PC-3 (cell line): ENCODE measurements around the gene ANTXR1. TPM values are rescaled to one million over a fixed set of nuclear protein-coding genes. Genes with fewer than 3 reads are reported as not detected.

Source experiments
- ATAC-seq: fragments of 200-7000 bp; cut with Tn5 transposase; 2 replicates; pipeline ENCODE4 v1.9.1; 2020; ENCODE audit warnings: mild to moderate bottlenecking, moderate library complexity
- BruUV-seq: library from RNA; stranded (reverse); fragments of 400-500 nt; replicated peaks from 2 replicates; lab custom pipeline; 2021; lab: Mats Ljungman, UMichigan
- CTCF ChIA-PET: fragments of 300-600 bp; sonication (Branson Sonifier 250); formaldehyde crosslinking; loops from one replicate; lab custom pipeline; 2022; ENCODE audit warnings: antibody characterized with exemption; lab: Charles Lee
- POLR2A ChIA-PET: fragments of 300-600 bp; sonication (Branson Sonifier 250); formaldehyde crosslinking; loops from one replicate; lab custom pipeline; 2022; ENCODE audit warnings: antibody characterized with exemption; ENCODE audit not compliant: unreplicated experiment; lab: Charles Lee
- DNase-seq: peaks from one replicate; pipeline ENCODE4 v3.0.0-alpha.2; 2015
- H2AFZ ChIP-seq: fragments of 300-600 bp; sonication (generic); 2 replicates; pipeline ENCODE4 v1.6.0; 2016; ENCODE audit warnings: antibody characterized with exemption, low read length
- H3F3A ChIP-seq: fragments of 300-600 bp; sonication (generic); one replicate; pipeline ENCODE4 v1.6.0; 2017; ENCODE audit warnings: antibody characterized with exemption, low read length, control low read depth, mild to moderate bottlenecking; ENCODE audit not compliant: unreplicated experiment
- H3K27ac ChIP-seq: fragments of 300-600 bp; sonication (generic); 2 replicates; pipeline ENCODE4 v1.5.1; 2016; ENCODE audit warnings: mild to moderate bottlenecking, low read length
- H3K27me3 ChIP-seq: fragments of 300-600 bp; sonication (generic); 2 replicates; pipeline ENCODE4 v1.6.1; 2016; ENCODE audit warnings: low read length, mixed read lengths
- H3K36me3 ChIP-seq: fragments of 300-600 bp; sonication (generic); 2 replicates; pipeline ENCODE4 v1.6.1; 2016; ENCODE audit warnings: low read depth, mixed run types, low read length, mixed read lengths
- H3K4me1 ChIP-seq: fragments of 300-600 bp; sonication (generic); 2 replicates; pipeline ENCODE4 v1.5.1; 2016; ENCODE audit warnings: low read length; ENCODE audit not compliant: insufficient read depth
- H3K4me2 ChIP-seq: fragments of 300-600 bp; sonication (generic); 2 replicates; pipeline ENCODE4 v1.6.0; 2016; ENCODE audit warnings: low read length
- H3K4me3 ChIP-seq: fragments of 300-600 bp; sonication (generic); 2 replicates; pipeline ENCODE4 v1.5.1; 2016; ENCODE audit warnings: mild to moderate bottlenecking, low read length, mixed read lengths
- H3K79me2 ChIP-seq: fragments of 300-600 bp; sonication (generic); 2 replicates; pipeline ENCODE4 v1.6.1; 2017; ENCODE audit warnings: low read length, mixed read lengths
- H3K9ac ChIP-seq: fragments of 300-600 bp; sonication (generic); 2 replicates; pipeline ENCODE4 v1.6.0; 2016; ENCODE audit warnings: mild to moderate bottlenecking, low read length
- H3K9me2 ChIP-seq: fragments of 300-600 bp; sonication (generic); replicated peaks from 2 replicates; pipeline ENCODE4 v1.6.1; 2016; ENCODE audit warnings: mixed run types, low read length, mixed read lengths
- H3K9me3 ChIP-seq: fragments of 300-600 bp; sonication (generic); 2 replicates; pipeline ENCODE4 v1.6.1; 2016; ENCODE audit warnings: low read length, mixed read lengths
- H4K20me1 ChIP-seq: fragments of 300-600 bp; sonication (generic); 2 replicates; pipeline ENCODE4 v1.6.1; 2016; ENCODE audit warnings: low read length, mixed read lengths
- EZH2 ChIP-seq: fragments of 300-600 bp; sonication (generic); IDR thresholded peaks from one replicate; pipeline ENCODE4 v1.6.1; 2017; ENCODE audit warnings: antibody characterized with exemption, mild to moderate bottlenecking, low read length; ENCODE audit not compliant: unreplicated experiment
- EZH2phosphoT487 ChIP-seq: fragments of 300-600 bp; sonication (generic); IDR thresholded peaks from 2 replicates; pipeline ENCODE4 v1.6.1; 2018; ENCODE audit warnings: mild to moderate bottlenecking, antibody characterized with exemption, low read length, borderline replicate concordance
- intact Hi-C: fragments of 100-400 bp; cut with micrococcal nuclease; formaldehyde crosslinking; loops from 2 replicates; pipeline ENCODE4 v1.9.0; 2023
- total RNA-seq: library from RNA; depleted of rRNA; stranded (reverse); fragments of >200 nt; gene quantifications from 2 replicates; pipeline ENCODE4 v1.2.3, GENCODE V29; 2014
- TF ChIP-seq, protein P1 (sequence below): fragments of 300-600 bp; sonication (generic); conservative IDR thresholded peaks from 2 replicates; pipeline ENCODE4 v1.5.1; 2017; ENCODE audit warnings: antibody characterized with exemption, low read depth, mild to moderate bottlenecking, low read length

The ANTXR1 gene
- total RNA-seq, 1 experiment from 2014 or later, result 31.2 TPM

DNA sequence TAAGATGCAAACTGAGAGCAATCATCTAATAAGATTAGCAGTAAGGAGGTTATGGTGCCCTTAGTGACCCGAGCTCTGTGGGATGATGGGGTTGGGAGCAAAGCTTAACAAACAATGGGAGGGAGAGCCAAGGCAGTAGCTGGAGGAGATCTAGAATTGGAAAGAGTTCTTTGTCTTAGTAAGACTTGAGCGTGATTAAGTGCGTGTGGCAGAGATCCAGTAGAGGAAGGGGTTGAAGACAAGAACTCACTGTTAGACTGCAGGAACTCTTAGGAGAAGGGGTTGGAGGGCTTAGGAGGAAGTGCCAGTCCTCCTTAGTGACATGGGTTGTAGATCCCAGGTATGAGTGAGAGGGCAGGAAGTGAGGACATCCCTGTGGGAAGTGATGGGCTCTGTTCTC is 189.3 kb downstream of the ANTXR1 start:
- Histone ChIP-seq H3K9me3 (no peaks in the 10 kb centered on the region), H2AFZ (no peak overlapping the region), H3K27ac (no peak overlapping the region), H3K4me3 (no peak overlapping the region), H3K9me2 (no peaks in the 10 kb centered on the region), H4K20me1 (no peaks in the 10 kb centered on the region), H3K27me3 (no peaks in the 10 kb centered on the region), H3F3A (no peaks in the 10 kb centered on the region), H3K36me3 (peaks cover 9% of the 10 kb centered on the region; the same call in 1 of the 2 replicates), H3K9ac (no peak overlapping the region), H3K4me2 (no peak overlapping the region), H3K79me2 (no peaks in the 10 kb centered on the region), H3K4me1 (no peaks in the 10 kb centered on the region)
- TF ChIP-seq EZH2 (no peak), EZH2phosphoT487 (no peak)
- TF ChIP-seq, protein P1, sequence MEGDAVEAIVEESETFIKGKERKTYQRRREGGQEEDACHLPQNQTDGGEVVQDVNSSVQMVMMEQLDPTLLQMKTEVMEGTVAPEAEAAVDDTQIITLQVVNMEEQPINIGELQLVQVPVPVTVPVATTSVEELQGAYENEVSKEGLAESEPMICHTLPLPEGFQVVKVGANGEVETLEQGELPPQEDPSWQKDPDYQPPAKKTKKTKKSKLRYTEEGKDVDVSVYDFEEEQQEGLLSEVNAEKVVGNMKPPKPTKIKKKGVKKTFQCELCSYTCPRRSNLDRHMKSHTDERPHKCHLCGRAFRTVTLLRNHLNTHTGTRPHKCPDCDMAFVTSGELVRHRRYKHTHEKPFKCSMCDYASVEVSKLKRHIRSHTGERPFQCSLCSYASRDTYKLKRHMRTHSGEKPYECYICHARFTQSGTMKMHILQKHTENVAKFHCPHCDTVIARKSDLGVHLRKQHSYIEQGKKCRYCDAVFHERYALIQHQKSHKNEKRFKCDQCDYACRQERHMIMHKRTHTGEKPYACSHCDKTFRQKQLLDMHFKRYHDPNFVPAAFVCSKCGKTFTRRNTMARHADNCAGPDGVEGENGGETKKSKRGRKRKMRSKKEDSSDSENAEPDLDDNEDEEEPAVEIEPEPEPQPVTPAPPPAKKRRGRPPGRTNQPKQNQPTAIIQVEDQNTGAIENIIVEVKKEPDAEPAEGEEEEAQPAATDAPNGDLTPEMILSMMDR, result no peak
- DNase-seq (no peak), ATAC-seq (no peak)
- CTCF ChIA-PET, result no interaction called here
- intact Hi-C loops, result no loop called here
- BruUV-seq, result no TSS peak
- POLR2A ChIA-PET, result no interaction called here

DNA sequence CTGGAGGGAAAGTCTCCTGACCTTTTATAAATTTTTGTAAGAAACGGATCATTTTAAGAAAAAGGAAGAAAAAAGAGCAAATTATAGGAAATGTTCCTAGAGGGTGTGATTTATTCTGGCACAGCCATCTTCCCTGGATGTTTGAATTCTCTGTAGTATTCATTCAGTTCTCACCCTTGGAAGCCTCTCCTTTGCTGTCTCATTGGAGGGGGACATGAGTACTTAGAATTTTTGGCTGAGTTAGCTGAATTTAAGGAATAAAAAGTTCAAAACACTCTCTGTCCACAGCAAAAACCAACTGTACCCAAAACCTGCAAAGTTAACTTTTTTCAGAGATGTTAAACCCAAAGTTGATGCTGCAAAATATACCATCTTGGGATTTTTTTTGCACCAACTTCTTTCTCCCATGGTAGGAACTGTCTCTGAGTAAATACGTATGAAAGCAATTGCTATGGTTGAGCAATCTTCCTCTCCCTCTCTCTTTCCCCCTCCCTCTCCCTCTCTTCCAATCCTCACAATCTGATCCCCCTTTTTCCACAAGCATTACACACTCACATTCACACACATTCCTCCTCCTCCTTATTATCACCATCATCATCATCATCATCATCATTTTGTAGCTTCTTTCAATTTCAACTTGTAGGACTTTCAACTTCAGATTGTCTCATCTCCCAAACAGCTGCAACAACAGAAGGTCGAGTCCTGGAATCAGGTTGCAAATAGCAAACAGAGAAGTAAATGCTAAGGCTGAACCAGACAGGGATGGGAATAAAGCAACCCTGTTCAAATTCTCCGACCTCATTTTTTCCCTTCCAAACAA is 190.4 kb downstream of the ANTXR1 start:
- no peak for ATAC-seq
- POLR2A ChIA-PET, result interaction anchor here (0.6 kb wide), 1 partner anchor 459 kb away, joined by 4 read pairs; no protein-coding TSS in a partner anchor

More for the DNA sequence above, 190.4 kb downstream of the ANTXR1 start:
- Histone ChIP-seq H3K9me2 (no peaks in the 10 kb centered on the region), H3K4me2 (no peak overlapping the region), H4K20me1 (no peaks in the 10 kb centered on the region), H3K79me2 (no peaks in the 10 kb centered on the region), H2AFZ (no peak overlapping the region), H3K9me3 (no peaks in the 10 kb centered on the region), H3K9ac (no peak overlapping the region), H3K27ac (no peak overlapping the region), H3K4me3 (no peak overlapping the region), H3K4me1 (no peaks in the 10 kb centered on the region), H3K36me3 (peaks cover 9% of the 10 kb centered on the region; the same call in 1 of the 2 replicates), H3K27me3 (no peaks in the 10 kb centered on the region), H3F3A (no peaks in the 10 kb centered on the region)
- CTCF ChIA-PET, result no interaction called here
- intact Hi-C loops, result no loop called here
- BruUV-seq, result no TSS peak
- no peak for TF ChIP-seq EZH2phosphoT487
- TF ChIP-seq, protein P1, result no peak
- TF ChIP-seq EZH2, result no peak
- no peak for DNase-seq
